ENCODE data around the gene CNKSR3. TPM values are rescaled to one million over a fixed set of nuclear protein-coding genes. Genes with fewer than 3 reads are reported as not detected.

The CNKSR3 gene
- polyA plus RNA-seq, 1 donor from 2014 or later = 3.0 TPM

DNA sequence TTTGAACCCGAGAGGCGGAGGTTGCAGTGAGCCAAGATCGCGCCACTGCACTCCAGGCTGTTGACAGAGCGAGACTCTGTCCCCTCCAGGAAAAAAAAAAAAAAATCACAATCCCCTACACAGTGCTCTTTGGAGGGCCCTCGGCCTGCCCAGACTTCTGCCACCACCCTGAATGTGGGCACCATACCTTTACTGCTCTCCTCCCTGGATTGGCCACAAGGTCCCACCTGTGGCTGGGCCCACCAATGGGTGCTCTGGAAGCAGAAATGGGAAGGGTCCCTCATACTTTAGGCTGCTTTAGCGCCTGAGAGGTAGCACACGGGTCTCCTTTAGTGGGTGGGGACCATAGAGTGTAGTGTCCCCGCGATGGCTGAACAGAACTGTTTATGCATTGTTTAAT is 103.6 kb downstream of the CNKSR3 start:
- no peaks in the 10 kb centered on the region for H3K36me3 ChIP-seq (ENCODE audit: insufficient read depth, low read length)
- H3F3A ChIP-seq (ENCODE audit: insufficient read depth, low read length, poor library complexity, severe bottlenecking) = no peaks in the 10 kb centered on the region

DNA sequence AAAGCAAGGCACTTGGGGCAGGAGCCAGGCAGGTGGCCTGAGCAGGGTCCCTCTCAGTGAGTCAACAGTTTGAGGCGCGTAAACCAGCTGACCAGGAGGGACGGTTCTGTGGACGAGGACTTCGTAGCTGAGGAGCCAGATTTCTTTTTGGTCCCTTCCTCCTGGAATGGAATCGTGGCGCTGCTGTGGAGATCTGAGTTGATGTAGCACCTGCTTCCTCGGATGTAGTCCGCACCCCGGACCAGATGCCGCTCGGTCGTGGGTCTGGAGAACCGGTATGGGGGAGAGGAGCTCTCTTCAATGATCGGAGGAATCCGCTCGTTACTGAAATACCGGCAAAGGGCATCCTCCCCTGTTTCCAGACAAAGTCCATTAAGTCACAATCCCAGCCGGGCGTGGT is 104.2 kb downstream of the CNKSR3 start:
- H3K36me3 ChIP-seq (ENCODE audit: insufficient read depth, low read length) = no peaks in the 10 kb centered on the region
- H2AFZ ChIP-seq (ENCODE audit: low read depth, low read length) = no peak overlapping the region
- H3K4me3 ChIP-seq (ENCODE audit: low read length) = no peak overlapping the region
- no peak for TF ChIP-seq SMC3 (conservative IDR thresholded peaks at IDR 0.05; ENCODE audit: poor library complexity)
- no peak for TF ChIP-seq TAF1 (IDR thresholded peaks at IDR 0.05; ENCODE audit: low read depth)
- no peak for TF ChIP-seq EP300 (conservative IDR thresholded peaks at IDR 0.05; ENCODE audit: poor library complexity, severe bottlenecking)
- no peak for TF ChIP-seq POLR2AphosphoS5 (IDR thresholded peaks at IDR 0.05)
- TF ChIP-seq, protein P1, sequence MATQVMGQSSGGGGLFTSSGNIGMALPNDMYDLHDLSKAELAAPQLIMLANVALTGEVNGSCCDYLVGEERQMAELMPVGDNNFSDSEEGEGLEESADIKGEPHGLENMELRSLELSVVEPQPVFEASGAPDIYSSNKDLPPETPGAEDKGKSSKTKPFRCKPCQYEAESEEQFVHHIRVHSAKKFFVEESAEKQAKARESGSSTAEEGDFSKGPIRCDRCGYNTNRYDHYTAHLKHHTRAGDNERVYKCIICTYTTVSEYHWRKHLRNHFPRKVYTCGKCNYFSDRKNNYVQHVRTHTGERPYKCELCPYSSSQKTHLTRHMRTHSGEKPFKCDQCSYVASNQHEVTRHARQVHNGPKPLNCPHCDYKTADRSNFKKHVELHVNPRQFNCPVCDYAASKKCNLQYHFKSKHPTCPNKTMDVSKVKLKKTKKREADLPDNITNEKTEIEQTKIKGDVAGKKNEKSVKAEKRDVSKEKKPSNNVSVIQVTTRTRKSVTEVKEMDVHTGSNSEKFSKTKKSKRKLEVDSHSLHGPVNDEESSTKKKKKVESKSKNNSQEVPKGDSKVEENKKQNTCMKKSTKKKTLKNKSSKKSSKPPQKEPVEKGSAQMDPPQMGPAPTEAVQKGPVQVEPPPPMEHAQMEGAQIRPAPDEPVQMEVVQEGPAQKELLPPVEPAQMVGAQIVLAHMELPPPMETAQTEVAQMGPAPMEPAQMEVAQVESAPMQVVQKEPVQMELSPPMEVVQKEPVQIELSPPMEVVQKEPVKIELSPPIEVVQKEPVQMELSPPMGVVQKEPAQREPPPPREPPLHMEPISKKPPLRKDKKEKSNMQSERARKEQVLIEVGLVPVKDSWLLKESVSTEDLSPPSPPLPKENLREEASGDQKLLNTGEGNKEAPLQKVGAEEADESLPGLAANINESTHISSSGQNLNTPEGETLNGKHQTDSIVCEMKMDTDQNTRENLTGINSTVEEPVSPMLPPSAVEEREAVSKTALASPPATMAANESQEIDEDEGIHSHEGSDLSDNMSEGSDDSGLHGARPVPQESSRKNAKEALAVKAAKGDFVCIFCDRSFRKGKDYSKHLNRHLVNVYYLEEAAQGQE (IDR thresholded peaks at IDR 0.05; ENCODE audit: borderline replicate concordance) = no peak
- TF ChIP-seq RAD21 (conservative IDR thresholded peaks at IDR 0.05) = no peak
- no peaks in the 10 kb centered on the region for H4K20me1 ChIP-seq (ENCODE audit: insufficient read depth)
- no peaks in the 10 kb centered on the region for H3K27me3 ChIP-seq (ENCODE audit: insufficient read depth, low read depth, low read length)
- H3K9ac ChIP-seq (ENCODE audit: low read length) = no peak overlapping the region
- no peaks in the 10 kb centered on the region for H3F3A ChIP-seq (ENCODE audit: insufficient read depth, low read length, poor library complexity, severe bottlenecking)
- H3K27ac ChIP-seq (ENCODE audit: low read length) = no peak overlapping the region
- H3K4me2 ChIP-seq (ENCODE audit: low read length) = no peak overlapping the region
- H3K9me3 ChIP-seq (ENCODE audit: low read length) = no peaks in the 10 kb centered on the region
- no peaks in the 10 kb centered on the region for H3K79me2 ChIP-seq (replicated peaks; ENCODE audit: insufficient read depth, low read length)
- H3K9me2 ChIP-seq (ENCODE audit: insufficient read depth, low read length) = no peaks in the 10 kb centered on the region

More for the DNA sequence above, 103.6 kb downstream of the CNKSR3 start:
- no peak overlapping the region for H3K27ac ChIP-seq (ENCODE audit: low read length)
- no peaks in the 10 kb centered on the region for H3K27me3 ChIP-seq (ENCODE audit: insufficient read depth, low read depth, low read length)
- H3K79me2 ChIP-seq (replicated peaks; ENCODE audit: insufficient read depth, low read length) = no peaks in the 10 kb centered on the region
- no peak overlapping the region for H3K4me3 ChIP-seq (ENCODE audit: low read length)
- no peak for TF ChIP-seq MXI1 (conservative IDR thresholded peaks at IDR 0.05; ENCODE audit: poor library complexity, severe bottlenecking)
- TF ChIP-seq, protein P2, sequence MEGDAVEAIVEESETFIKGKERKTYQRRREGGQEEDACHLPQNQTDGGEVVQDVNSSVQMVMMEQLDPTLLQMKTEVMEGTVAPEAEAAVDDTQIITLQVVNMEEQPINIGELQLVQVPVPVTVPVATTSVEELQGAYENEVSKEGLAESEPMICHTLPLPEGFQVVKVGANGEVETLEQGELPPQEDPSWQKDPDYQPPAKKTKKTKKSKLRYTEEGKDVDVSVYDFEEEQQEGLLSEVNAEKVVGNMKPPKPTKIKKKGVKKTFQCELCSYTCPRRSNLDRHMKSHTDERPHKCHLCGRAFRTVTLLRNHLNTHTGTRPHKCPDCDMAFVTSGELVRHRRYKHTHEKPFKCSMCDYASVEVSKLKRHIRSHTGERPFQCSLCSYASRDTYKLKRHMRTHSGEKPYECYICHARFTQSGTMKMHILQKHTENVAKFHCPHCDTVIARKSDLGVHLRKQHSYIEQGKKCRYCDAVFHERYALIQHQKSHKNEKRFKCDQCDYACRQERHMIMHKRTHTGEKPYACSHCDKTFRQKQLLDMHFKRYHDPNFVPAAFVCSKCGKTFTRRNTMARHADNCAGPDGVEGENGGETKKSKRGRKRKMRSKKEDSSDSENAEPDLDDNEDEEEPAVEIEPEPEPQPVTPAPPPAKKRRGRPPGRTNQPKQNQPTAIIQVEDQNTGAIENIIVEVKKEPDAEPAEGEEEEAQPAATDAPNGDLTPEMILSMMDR (IDR thresholded peaks at IDR 0.05; ENCODE audit: poor library complexity, severe bottlenecking) = no peak
- no peak for TF ChIP-seq TAF1 (IDR thresholded peaks at IDR 0.05; ENCODE audit: low read depth)
- TF ChIP-seq SMC3 (conservative IDR thresholded peaks at IDR 0.05; ENCODE audit: poor library complexity) = no peak
- no peak overlapping the region for H3K9ac ChIP-seq (ENCODE audit: low read length)
- H3K9me2 ChIP-seq (ENCODE audit: insufficient read depth, low read length) = no peaks in the 10 kb centered on the region
- no peaks in the 10 kb centered on the region for H3K9me3 ChIP-seq (ENCODE audit: low read length)
- H4K20me1 ChIP-seq (ENCODE audit: insufficient read depth) = no peaks in the 10 kb centered on the region
- H2AFZ ChIP-seq (ENCODE audit: low read depth, low read length) = no peak overlapping the region
- no peak overlapping the region for H3K4me2 ChIP-seq (ENCODE audit: low read length)

DNA sequence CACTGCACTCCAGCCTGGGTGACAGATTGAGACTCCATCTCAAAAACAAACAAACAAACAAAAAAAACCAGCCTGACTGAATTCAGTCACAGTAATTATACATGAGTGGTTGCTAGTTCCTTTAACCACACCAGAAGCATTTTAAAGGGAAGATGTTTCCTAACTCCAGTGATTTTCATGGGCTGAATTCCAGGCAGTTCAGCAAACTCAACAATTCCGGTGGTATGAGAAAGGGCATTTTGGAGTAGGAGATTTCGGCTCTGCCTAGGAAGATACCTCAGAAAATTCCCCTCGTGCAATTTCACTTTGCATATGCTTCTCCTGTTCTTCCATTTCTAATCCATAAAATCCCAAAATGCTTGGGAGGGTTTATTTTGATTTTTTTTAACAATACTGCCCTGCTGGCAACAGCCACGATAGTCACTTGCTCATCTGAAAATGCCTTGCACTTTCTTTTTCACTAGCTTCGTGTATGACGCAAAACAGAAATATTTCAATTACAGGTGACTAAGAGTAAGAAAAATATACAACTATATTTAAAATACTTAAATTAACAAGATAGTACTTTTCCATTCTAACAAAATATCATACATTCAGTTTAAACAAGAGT is 105.6 kb downstream of the CNKSR3 start:
- TF ChIP-seq EP300 (conservative IDR thresholded peaks at IDR 0.05; ENCODE audit: poor library complexity, severe bottlenecking) (no peak), EZH2 (IDR thresholded peaks at IDR 0.05; ENCODE audit: borderline replicate concordance, insufficient read depth, low read length, poor library complexity, severe bottlenecking) (no peak), MXI1 (conservative IDR thresholded peaks at IDR 0.05; ENCODE audit: poor library complexity, severe bottlenecking) (no peak), RAD21 (conservative IDR thresholded peaks at IDR 0.05) (no peak), SMC3 (conservative IDR thresholded peaks at IDR 0.05; ENCODE audit: poor library complexity) (no peak), TAF1 (IDR thresholded peaks at IDR 0.05; ENCODE audit: low read depth) (no peak), POLR2AphosphoS5 (IDR thresholded peaks at IDR 0.05) (no peak)
- TF ChIP-seq, protein P1 (IDR thresholded peaks at IDR 0.05; ENCODE audit: borderline replicate concordance) = no peak
- TF ChIP-seq, protein P2 (IDR thresholded peaks at IDR 0.05; ENCODE audit: poor library complexity, severe bottlenecking) = no peak
- H3K4me3 ChIP-seq (ENCODE audit: low read length) = no peak overlapping the region
- H3K27ac ChIP-seq (ENCODE audit: low read length) = no peak overlapping the region
- H3K36me3 ChIP-seq (ENCODE audit: insufficient read depth, low read length) = no peaks in the 10 kb centered on the region
- no peaks in the 10 kb centered on the region for H3K27me3 ChIP-seq (ENCODE audit: insufficient read depth, low read depth, low read length)
- H3K9ac ChIP-seq (ENCODE audit: low read length) = no peak overlapping the region
- H3K9me2 ChIP-seq (ENCODE audit: insufficient read depth, low read length) = no peaks in the 10 kb centered on the region
- H3K4me2 ChIP-seq (ENCODE audit: low read length) = no peak overlapping the region
- no peak overlapping the region for H2AFZ ChIP-seq (ENCODE audit: low read depth, low read length)
- no peaks in the 10 kb centered on the region for H3F3A ChIP-seq (ENCODE audit: insufficient read depth, low read length, poor library complexity, severe bottlenecking)
- no peaks in the 10 kb centered on the region for H3K79me2 ChIP-seq (replicated peaks; ENCODE audit: insufficient read depth, low read length)
- H3K9me3 ChIP-seq (ENCODE audit: low read length) = no peaks in the 10 kb centered on the region
- no peaks in the 10 kb centered on the region for H4K20me1 ChIP-seq (ENCODE audit: insufficient read depth)

Data from neural cell (in vitro differentiated cells).